Measurements from ENCODE around the gene CYTH3. TPM values are rescaled to one million over a fixed set of nuclear protein-coding genes. Genes with fewer than 3 reads are reported as not detected.

The CYTH3 gene
- total and polyA plus RNA-seq, 2 of the 4 experiments (the other 2 are of a cell fraction), result 14.2 to 34.8 TPM

DNA sequence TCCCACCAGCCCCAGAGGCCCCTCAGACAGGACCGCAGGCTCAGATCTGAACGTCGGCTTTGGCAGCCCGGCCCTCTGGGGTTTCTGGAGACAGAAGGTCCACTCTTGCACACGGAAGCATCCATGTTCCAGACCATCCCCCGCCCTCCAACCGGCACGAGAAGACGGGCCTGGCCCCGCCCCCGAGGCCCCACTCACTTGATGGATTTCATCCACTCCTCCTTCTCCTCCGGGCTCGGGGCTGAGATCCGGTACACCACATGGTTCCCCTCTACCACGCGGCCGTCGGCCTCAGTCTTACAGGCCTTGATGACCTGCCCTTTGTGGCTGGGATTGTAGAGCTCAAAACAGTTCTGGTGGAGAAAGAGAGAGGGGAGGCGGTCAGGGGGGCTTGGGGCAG is 107.3 kb downstream of the CYTH3 start:
- Histone ChIP-seq H2BK120ac (ENCODE audit: low read depth, low read length) (no peak overlapping the region), H2AK9ac (replicated peaks; ENCODE audit: low read depth, low read length, poor library complexity) (no peak overlapping the region), H2BK20ac (ENCODE audit: low read depth, low read length) (no peak overlapping the region), H3K18ac (ENCODE audit: low read depth, low read length) (no peak overlapping the region), H3K27me3 (ENCODE audit: control insufficient read depth, insufficient read depth, low read length) (no peaks in the 10 kb centered on the region), H3K4ac (ENCODE audit: low read depth, low read length) (no peak overlapping the region), H2BK5ac (ENCODE audit: low read depth, low read length, poor library complexity, severe bottlenecking) (no peak overlapping the region), H3K4me3 (ENCODE audit: insufficient read depth, low read depth, low read length) (no peak overlapping the region), H3K9me1 (ENCODE audit: insufficient read depth, low read length) (no peaks in the 10 kb centered on the region), H2AK5ac (ENCODE audit: low read depth, low read length) (no peak overlapping the region), H3K36me3 (ENCODE audit: control insufficient read depth, insufficient read depth, low read length) (peaks cover 39% of the 10 kb centered on the region), H3K4me1 (ENCODE audit: control insufficient read depth, insufficient read depth, low read length) (peaks cover under 1% of the 10 kb centered on the region), H3K27ac (ENCODE audit: insufficient read depth, low read length) (no peak overlapping the region), H2BK15ac (ENCODE audit: low read depth, low read length) (no peak overlapping the region), H3K56ac (ENCODE audit: extremely low read depth, insufficient read depth, low read length) (no peak overlapping the region), H4K20me1 (ENCODE audit: insufficient read depth, low read length) (no peaks in the 10 kb centered on the region), H3K14ac (replicated peaks; ENCODE audit: low read depth, low read length) (no peak overlapping the region), H3K23ac (ENCODE audit: low read depth, low read length) (no peak overlapping the region), H3K9ac (ENCODE audit: low read depth, low read length) (no peak overlapping the region), H3K4me2 (ENCODE audit: low read depth, low read length) (no peak overlapping the region), H4K8ac (ENCODE audit: low read depth in 2 of 2, low read length in 2 of 2) (no peak overlapping the region), H2AFZ (replicated peaks; ENCODE audit: low read length, poor library complexity) (no peak overlapping the region), H4K5ac (ENCODE audit: low read depth, low read length) (no peak overlapping the region), H3K9me3 (ENCODE audit: control insufficient read depth, insufficient read depth, low read length) (no peaks in the 10 kb centered on the region), H3K79me1 (ENCODE audit: low read depth in 1 of 2, low read length in 2 of 2) (peaks cover 0 to 19% of the 10 kb centered on the region in 2 experiments; a peak in 2 of 4 replicates), H4K91ac (ENCODE audit: insufficient read depth, low read depth, low read length) (no peak overlapping the region)
- intact Hi-C loops (cut with micrococcal nuclease), result no loop called here
- WGBS, 2 experiments (ENCODE audit: extremely low coverage in 2 of 2, insufficient read length in 1 of 2), result no CpG with 5 or more reads among the region's 19 CpGs
- no peak for DNase-seq
- no TSS peak for BruUV-seq (replicated peaks)
- CTCF ChIA-PET, result interaction anchor here (1.2 kb wide), 1 partner anchor 42 kb away, joined by 3 read pairs; no protein-coding TSS in a partner anchor
- TF ChIP-seq CHD1 (IDR thresholded peaks at IDR 0.05; ENCODE audit: low read depth, low read length) (no peak), SMC3 (IDR thresholded peaks at IDR 0.05; ENCODE audit: low read depth, low read length) (no peak), MXI1 (IDR thresholded peaks at IDR 0.05; ENCODE audit: borderline replicate concordance, low read depth, low read length) (no peak), RAD21 (IDR thresholded peaks at IDR 0.05; ENCODE audit: low read length) (no peak), POLR2A (IDR thresholded peaks at IDR 0.05; ENCODE audit: low read depth, low read length) (no peak), RFX5 (IDR thresholded peaks at IDR 0.05; ENCODE audit: low read depth, low read length) (no peak), MAZ (IDR thresholded peaks at IDR 0.05; ENCODE audit: borderline replicate concordance, low read depth, low read length) (no peak), FOS (IDR thresholded peaks at IDR 0.05; ENCODE audit: low read depth, low read length) (no peak), RCOR1 (IDR thresholded peaks at IDR 0.05; ENCODE audit: insufficient replicate concordance, low read length) (no peak), BHLHE40 (IDR thresholded peaks at IDR 0.05; ENCODE audit: low read depth, low read length) (no peak), CEBPB (IDR thresholded peaks at IDR 0.05; ENCODE audit: low read depth, low read length) (no peak), NFE2L2 (IDR thresholded peaks at IDR 0.05; ENCODE audit: low read depth, low read length) (no peak), MAFK (IDR thresholded peaks at IDR 0.05; ENCODE audit: low read depth, low read length) (no peak), ELK1 (IDR thresholded peaks at IDR 0.05; ENCODE audit: borderline replicate concordance, low read depth, low read length) (no peak), USF2 (IDR thresholded peaks at IDR 0.05; ENCODE audit: low read depth, low read length) (no peak)
- TF ChIP-seq, protein P1, sequence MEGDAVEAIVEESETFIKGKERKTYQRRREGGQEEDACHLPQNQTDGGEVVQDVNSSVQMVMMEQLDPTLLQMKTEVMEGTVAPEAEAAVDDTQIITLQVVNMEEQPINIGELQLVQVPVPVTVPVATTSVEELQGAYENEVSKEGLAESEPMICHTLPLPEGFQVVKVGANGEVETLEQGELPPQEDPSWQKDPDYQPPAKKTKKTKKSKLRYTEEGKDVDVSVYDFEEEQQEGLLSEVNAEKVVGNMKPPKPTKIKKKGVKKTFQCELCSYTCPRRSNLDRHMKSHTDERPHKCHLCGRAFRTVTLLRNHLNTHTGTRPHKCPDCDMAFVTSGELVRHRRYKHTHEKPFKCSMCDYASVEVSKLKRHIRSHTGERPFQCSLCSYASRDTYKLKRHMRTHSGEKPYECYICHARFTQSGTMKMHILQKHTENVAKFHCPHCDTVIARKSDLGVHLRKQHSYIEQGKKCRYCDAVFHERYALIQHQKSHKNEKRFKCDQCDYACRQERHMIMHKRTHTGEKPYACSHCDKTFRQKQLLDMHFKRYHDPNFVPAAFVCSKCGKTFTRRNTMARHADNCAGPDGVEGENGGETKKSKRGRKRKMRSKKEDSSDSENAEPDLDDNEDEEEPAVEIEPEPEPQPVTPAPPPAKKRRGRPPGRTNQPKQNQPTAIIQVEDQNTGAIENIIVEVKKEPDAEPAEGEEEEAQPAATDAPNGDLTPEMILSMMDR (conservative IDR thresholded peaks at IDR 0.05; ENCODE audit: low read depth, low read length), result no peak
- dilution Hi-C loops (cut with HindIII; ENCODE audit: low sequenced_read_pairs, unreplicated experiment), result no loop called here
- no peak for ATAC-seq (ENCODE audit: low read depth)
- in situ Hi-C loops (cut with MboI; ENCODE audit: low sequenced_read_pairs), result no loop called here
- POLR2A ChIA-PET (ENCODE audit: unreplicated experiment), result no interaction called here
